Ishikawa (cell line): ENCODE results near the gene GNAT3.

Experiments
- CEBPB ChIP-seq: IDR thresholded peaks from 2 replicates; pipeline ENCODE4 v1.6.1; 2012
- CREB1 ChIP-seq: IDR thresholded peaks from 2 replicates; pipeline ENCODE4 v1.6.1; 2012; ENCODE audit warnings: low read depth
- EGR1 ChIP-seq: IDR thresholded peaks from 2 replicates; pipeline ENCODE4 v1.6.1; 2012
- EP300 ChIP-seq: IDR thresholded peaks from 2 replicates; pipeline ENCODE4 v1.6.1; 2012; ENCODE audit warnings: borderline replicate concordance
- FOXM1 ChIP-seq: IDR thresholded peaks from 2 replicates; pipeline ENCODE4 v1.6.1; 2012; ENCODE audit warnings: low read depth, borderline replicate concordance
- MAX ChIP-seq: IDR thresholded peaks from 2 replicates; pipeline ENCODE4 v1.6.1; 2012
- NFIC ChIP-seq: IDR thresholded peaks from 2 replicates; pipeline ENCODE4 v1.6.1; 2012
- RAD21 ChIP-seq: IDR thresholded peaks from 2 replicates; pipeline ENCODE4 v1.6.1; 2012; ENCODE audit warnings: low read depth
- REST ChIP-seq: IDR thresholded peaks from 2 replicates; pipeline ENCODE4 v1.6.1; 2012; ENCODE audit warnings: low read depth, mild to moderate bottlenecking
- TAF1 ChIP-seq: IDR thresholded peaks from 2 replicates; pipeline ENCODE4 v1.6.1; 2012; ENCODE audit warnings: low read depth, mild to moderate bottlenecking
- TCF12 ChIP-seq: IDR thresholded peaks from 2 replicates; pipeline ENCODE4 v1.6.1; 2012; ENCODE audit warnings: low read depth
- TEAD4 ChIP-seq: IDR thresholded peaks from 2 replicates; pipeline ENCODE4 v1.6.1; 2012
- USF1 ChIP-seq: IDR thresholded peaks from 2 replicates; pipeline ENCODE4 v1.6.1; 2012
- YY1 ChIP-seq: IDR thresholded peaks from 2 replicates; pipeline ENCODE4 v1.6.1; 2012; ENCODE audit warnings: low read depth
- ZBTB7A ChIP-seq: IDR thresholded peaks from 2 replicates; pipeline ENCODE4 v1.6.1; 2012; ENCODE audit warnings: low read depth

GNAT3 gene

GRCh38 chr7:80510021-80510420 lies 1.8 kb downstream of the GNAT3 start:
- TF ChIP-seq FOXM1: no peak
- no peak for TF ChIP-seq USF1
- TF ChIP-seq ZBTB7A: no peak
- TF ChIP-seq EGR1: no peak
- no peak for TF ChIP-seq YY1
- TF ChIP-seq NFIC: no peak
- no peak for TF ChIP-seq EP300
- no peak for TF ChIP-seq TCF12
- no peak for TF ChIP-seq TAF1

- TF ChIP-seq TAF1 (no peak), RAD21 (no peak), EP300 (no peak), EGR1 (no peak), ZBTB7A (no peak), TEAD4 (no peak), CREB1 (no peak), YY1 (no peak), TCF12 (no peak), REST (no peak), MAX (no peak), USF1 (no peak), NFIC (no peak), CEBPB (no peak), FOXM1 (no peak)
These were observed 3.4 kb downstream of the GNAT3 start for GRCh38 chr7:80508440-80508839.

- TF ChIP-seq CREB1 (no peak), REST (no peak), USF1 (no peak), TAF1 (no peak), EP300 (no peak), FOXM1 (no peak), TEAD4 (no peak), CEBPB (no peak)
These were observed 5.9 kb downstream of the GNAT3 start for GRCh38 chr7:80505900-80506500.

GRCh38 chr7:80500325-80500724 lies 11.5 kb downstream of the GNAT3 start:
- TF ChIP-seq MAX (no peak), CEBPB (no peak), REST (no peak), FOXM1 (no peak), ZBTB7A (no peak), EGR1 (no peak)
